ENCODE data around the gene PLEKHA6.

Gene PLEKHA6

GRCh38 chr1:204373911-204374310 is 14.2 kb upstream of the PLEKHA6 start:
- H3K4me3 ChIP-seq (ENCODE audit: low read depth, low read length): no peak overlapping the region
- in situ Hi-C loops (cut with HindIII; ENCODE audit: low sequenced_read_pairs): no loop called here
- no peak for DNase-seq (ENCODE audit: low read depth)
- TF ChIP-seq CTCF (IDR thresholded peaks at IDR 0.05; ENCODE audit: low read depth, low read length, missing control alignments): no peak

GRCh38 chr1:204370176-204370575 is 10.4 kb upstream of the PLEKHA6 start:
- no peak for DNase-seq (ENCODE audit: low read depth)
- in situ Hi-C loops (cut with HindIII; ENCODE audit: low sequenced_read_pairs): no loop called here
- H3K4me3 ChIP-seq (ENCODE audit: low read depth, low read length): no peak overlapping the region
- TF ChIP-seq CTCF (IDR thresholded peaks at IDR 0.05; ENCODE audit: low read depth, low read length, missing control alignments): no peak

DNA sequence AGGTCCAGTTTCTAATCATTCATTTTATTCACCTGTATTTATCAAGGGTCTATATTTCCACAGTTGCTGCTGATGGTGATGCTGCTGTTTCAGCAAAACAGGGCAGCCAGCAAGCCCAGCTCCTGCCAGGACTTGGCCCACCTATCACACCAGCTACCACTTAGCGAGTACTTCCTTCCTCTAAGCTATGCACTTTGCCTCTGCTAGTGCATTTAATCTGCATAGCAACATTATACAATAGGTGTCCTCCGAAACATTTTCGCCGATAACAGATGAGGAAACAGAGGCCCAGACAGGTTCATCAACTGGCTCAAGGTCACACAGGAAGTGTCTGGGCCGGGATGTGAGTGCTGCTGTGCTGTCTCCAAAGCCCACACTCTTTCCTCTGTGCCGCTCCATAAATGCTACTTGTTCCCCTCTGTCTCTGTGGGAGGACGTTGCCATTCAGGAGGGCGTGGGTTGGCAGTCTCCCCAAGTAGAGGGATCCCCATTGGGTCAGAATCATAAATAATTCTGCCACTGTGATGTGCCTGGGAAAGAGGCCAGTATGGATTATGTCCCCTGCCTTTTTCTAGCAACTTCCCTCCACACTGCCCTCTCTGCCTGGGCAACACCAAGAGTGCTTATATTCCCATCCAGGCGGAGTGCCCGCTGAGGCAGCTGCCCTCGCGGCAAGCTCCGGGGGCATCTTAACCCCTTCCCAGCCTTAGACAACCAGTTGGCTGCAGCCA is 9.4 kb upstream of the PLEKHA6 start:
- in situ Hi-C loops (cut with HindIII; ENCODE audit: low sequenced_read_pairs): loop anchor here (10.0 kb wide), 1 partner anchor 154 kb away; the partner anchor contains the start of gene GOLT1A
- no peak for TF ChIP-seq CTCF (IDR thresholded peaks at IDR 0.05; ENCODE audit: low read depth, low read length, missing control alignments)
- DNase-seq (ENCODE audit: low read depth): no peak
- no peak overlapping the region for H3K4me3 ChIP-seq (ENCODE audit: low read depth, low read length)

DNA sequence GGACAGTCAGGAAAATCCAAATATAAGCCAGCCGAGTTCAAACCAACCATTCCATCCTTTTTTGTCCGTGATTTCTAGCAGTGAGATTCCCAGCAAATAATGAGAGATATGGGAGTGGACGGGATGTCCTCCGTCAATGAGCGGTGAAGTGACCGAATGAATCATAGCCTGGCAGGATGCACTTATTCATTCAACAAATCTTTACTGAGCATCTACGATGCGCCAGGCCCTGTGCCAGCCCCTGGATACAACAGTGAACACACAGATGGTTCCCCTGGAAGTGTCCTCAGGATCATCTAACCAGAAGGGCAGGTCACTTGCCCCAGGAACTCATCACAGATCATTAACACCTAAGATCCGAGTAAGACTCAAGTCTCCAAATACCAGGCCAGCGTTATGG is 8.2 kb upstream of the PLEKHA6 start:
- DNase-seq (ENCODE audit: low read depth): no peak
- no peak for TF ChIP-seq CTCF (IDR thresholded peaks at IDR 0.05; ENCODE audit: low read depth, low read length, missing control alignments)

DNA sequence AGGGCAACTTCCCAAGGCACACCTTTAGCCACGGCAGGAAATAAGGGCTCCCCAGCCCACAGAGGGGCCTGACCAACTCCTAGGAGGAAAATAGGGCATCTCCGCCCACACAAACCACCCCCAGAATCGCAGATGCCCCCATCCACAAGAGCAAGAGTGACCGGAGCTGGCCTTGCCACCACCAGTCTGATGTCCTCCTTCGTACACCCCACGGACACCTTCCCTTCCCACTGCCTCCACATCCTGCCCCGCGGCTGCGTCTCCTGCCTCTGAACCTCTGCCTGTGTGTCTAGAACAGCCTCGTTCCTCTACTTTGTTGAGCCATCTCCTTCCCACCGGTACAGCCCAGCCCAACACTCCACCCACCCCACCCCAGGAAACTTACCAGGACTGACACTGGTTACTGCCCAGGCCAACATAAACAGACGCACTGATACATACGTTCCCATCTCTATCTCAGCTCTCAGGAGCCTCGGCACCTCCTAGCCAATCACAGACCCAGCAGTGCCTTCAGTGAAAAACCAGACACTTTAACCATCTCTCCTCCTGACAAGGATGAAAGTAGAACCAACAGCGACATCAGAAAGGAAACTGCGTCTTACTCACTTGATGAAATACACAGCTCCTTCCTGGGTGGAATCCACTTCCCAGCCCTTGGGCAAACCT is 7.6 kb upstream of the PLEKHA6 start:
- H3K4me3 ChIP-seq (ENCODE audit: low read depth, low read length): no peak overlapping the region
- no peak for TF ChIP-seq CTCF (IDR thresholded peaks at IDR 0.05; ENCODE audit: low read depth, low read length, missing control alignments)
- no peak for DNase-seq (ENCODE audit: low read depth)
- in situ Hi-C loops (cut with HindIII; ENCODE audit: low sequenced_read_pairs): loop anchor here (10.0 kb wide), 1 partner anchor 153 kb away; the partner anchor contains the start of gene GOLT1A

More for the DNA sequence above, 8.2 kb upstream of the PLEKHA6 start:
- no peak overlapping the region for H3K4me3 ChIP-seq (ENCODE audit: low read depth, low read length)
- in situ Hi-C loops (cut with HindIII; ENCODE audit: low sequenced_read_pairs): loop anchor here (10.0 kb wide), 1 partner anchor 153 kb away; the partner anchor contains the start of gene GOLT1A

DNA sequence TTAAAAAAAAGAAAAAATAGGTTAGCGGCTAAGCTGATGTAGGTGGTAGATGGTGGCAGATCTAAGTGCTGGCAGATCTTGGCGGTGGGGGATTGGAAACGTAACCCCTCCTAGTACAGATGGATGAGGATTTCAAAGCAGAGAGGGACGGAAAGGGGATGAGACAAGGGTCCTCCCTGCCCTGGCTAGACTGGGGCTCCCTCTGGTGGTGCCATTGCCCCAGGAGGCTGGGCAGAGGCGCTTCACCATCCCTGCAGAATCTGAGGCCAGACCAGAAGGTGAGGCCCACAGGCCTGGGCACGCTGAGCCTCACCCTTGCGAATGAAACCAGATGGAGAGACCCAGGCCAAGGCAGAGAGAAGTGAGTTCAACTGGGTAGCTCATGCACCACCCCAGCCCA is 7.0 kb upstream of the PLEKHA6 start:
- no peak for DNase-seq (ENCODE audit: low read depth)
- peak; percentile 49 for TF ChIP-seq CTCF (IDR thresholded peaks at IDR 0.05; ENCODE audit: low read depth, low read length, missing control alignments)
- H3K4me3 ChIP-seq (ENCODE audit: low read depth, low read length): no peak overlapping the region
- in situ Hi-C loops (cut with HindIII; ENCODE audit: low sequenced_read_pairs): loop anchor here (10.0 kb wide), 1 partner anchor 152 kb away; the partner anchor contains the start of gene GOLT1A
